ENCODE data around the gene IFT122.
"Not testable (repeated sequence)": the region's sequence is repeated elsewhere in the genome, so short reads cannot be mapped to it uniquely, and the experiment has no call there.

- not testable (repeated sequence) for TF ChIP-seq CTCF, POLR2A, POLR2AphosphoS5 (IDR thresholded peaks at IDR 0.05)
Observed at GRCh38 chr3:129489258-129489657, 49.2 kb downstream of the IFT122 start.
